Stomach (tissue), 4 donors: ENCODE measurements around the gene ENPP1.

ENCODE experiments used
- POLR2A ChIP-seq, 4 donors: fragments of 450-650 bp; IDR thresholded peaks; one replicate each; pipeline ENCODE4 v1.6.1; 2016; ENCODE audit warnings: antibody characterized with exemption in 4 of 4, control low read depth in 2 of 4, mild to moderate bottlenecking in 1 of 4, moderate library complexity in 1 of 4
- TF ChIP-seq, protein P1 (sequence below), 7 experiments: fragments of 450-650 bp in 4 of 7; fragments of 200-600 bp in 3 of 7; sonication (generic) in 3 of 7; IDR thresholded peaks; one replicate each; pipeline ENCODE4 v1.5.1; 2016 to 2019; ENCODE audit warnings: antibody characterized with exemption in 7 of 7, control low read depth in 2 of 7, mild to moderate bottlenecking in 1 of 7

DNA sequence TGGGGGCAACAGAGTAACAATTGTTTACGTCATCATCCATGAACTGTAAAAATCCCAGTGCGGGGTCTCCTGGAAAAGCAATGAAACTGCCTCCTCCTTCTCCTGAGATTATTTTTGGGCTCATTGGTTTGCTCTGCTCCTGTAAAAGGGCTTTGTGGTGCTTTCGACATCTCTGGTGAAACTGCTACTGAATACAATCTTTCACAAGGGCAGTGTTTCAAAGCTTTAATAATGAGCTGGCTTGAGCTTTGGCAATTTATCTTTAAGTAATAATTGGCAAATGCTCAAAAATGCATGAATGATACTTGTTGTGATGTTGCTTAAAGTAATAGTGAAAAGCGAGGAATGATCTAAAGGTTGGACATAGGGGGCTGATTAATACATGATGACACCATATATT is 43.5 kb upstream of the ENPP1 start:
- TF ChIP-seq, protein P1, sequence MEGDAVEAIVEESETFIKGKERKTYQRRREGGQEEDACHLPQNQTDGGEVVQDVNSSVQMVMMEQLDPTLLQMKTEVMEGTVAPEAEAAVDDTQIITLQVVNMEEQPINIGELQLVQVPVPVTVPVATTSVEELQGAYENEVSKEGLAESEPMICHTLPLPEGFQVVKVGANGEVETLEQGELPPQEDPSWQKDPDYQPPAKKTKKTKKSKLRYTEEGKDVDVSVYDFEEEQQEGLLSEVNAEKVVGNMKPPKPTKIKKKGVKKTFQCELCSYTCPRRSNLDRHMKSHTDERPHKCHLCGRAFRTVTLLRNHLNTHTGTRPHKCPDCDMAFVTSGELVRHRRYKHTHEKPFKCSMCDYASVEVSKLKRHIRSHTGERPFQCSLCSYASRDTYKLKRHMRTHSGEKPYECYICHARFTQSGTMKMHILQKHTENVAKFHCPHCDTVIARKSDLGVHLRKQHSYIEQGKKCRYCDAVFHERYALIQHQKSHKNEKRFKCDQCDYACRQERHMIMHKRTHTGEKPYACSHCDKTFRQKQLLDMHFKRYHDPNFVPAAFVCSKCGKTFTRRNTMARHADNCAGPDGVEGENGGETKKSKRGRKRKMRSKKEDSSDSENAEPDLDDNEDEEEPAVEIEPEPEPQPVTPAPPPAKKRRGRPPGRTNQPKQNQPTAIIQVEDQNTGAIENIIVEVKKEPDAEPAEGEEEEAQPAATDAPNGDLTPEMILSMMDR (IDR thresholded peaks at IDR 0.05) = no peak
- no peak for TF ChIP-seq POLR2A (IDR thresholded peaks at IDR 0.05)
